ENCODE measurements around the gene FADS3. TPM values are rescaled to one million over a fixed set of nuclear protein-coding genes. Genes with fewer than 3 reads are reported as not detected.

The FADS3 gene
- total and polyA plus RNA-seq, 2 of the 4 experiments (the other 2 are of a cell fraction): 54.5 to 110 TPM

- Histone ChIP-seq H4K8ac (ENCODE audit: low read depth in 2 of 2, low read length in 2 of 2) (no peak overlapping the region), H3K4me1 (ENCODE audit: control insufficient read depth, insufficient read depth, low read length) (no peaks in the 10 kb centered on the region), H3K4ac (ENCODE audit: low read depth, low read length) (no peak overlapping the region), H2BK120ac (ENCODE audit: low read depth, low read length) (no peak overlapping the region), H3K4me3 (ENCODE audit: insufficient read depth, low read depth, low read length) (no peak overlapping the region), H3K9ac (ENCODE audit: low read depth, low read length) (no peak overlapping the region), H3K9me3 (ENCODE audit: control insufficient read depth, insufficient read depth, low read length) (no peaks in the 10 kb centered on the region), H3K79me1 (ENCODE audit: low read depth in 1 of 2, low read length in 2 of 2) (no peaks in the 10 kb centered on the region), H3K27me3 (ENCODE audit: control insufficient read depth, insufficient read depth, low read length) (no peaks in the 10 kb centered on the region), H3K36me3 (ENCODE audit: control insufficient read depth, insufficient read depth, low read length) (peaks cover 1% of the 10 kb centered on the region; the same call in 1 of the 2 replicates), H2BK20ac (ENCODE audit: low read depth, low read length) (no peak overlapping the region), H2BK15ac (ENCODE audit: low read depth, low read length) (no peak overlapping the region), H3K56ac (ENCODE audit: extremely low read depth, insufficient read depth, low read length) (no peak overlapping the region), H2AFZ (replicated peaks; ENCODE audit: low read length, poor library complexity) (no peak overlapping the region), H2BK5ac (ENCODE audit: low read depth, low read length, poor library complexity, severe bottlenecking) (no peak overlapping the region), H2AK5ac (ENCODE audit: low read depth, low read length) (no peak overlapping the region), H4K91ac (ENCODE audit: insufficient read depth, low read depth, low read length) (no peak overlapping the region), H3K18ac (ENCODE audit: low read depth, low read length) (no peak overlapping the region), H3K14ac (replicated peaks; ENCODE audit: low read depth, low read length) (no peak overlapping the region), H4K20me1 (ENCODE audit: insufficient read depth, low read length) (peaks cover 3% of the 10 kb centered on the region; the same call in 1 of the 2 replicates), H3K23ac (ENCODE audit: low read depth, low read length) (no peak overlapping the region), H4K5ac (ENCODE audit: low read depth, low read length) (no peak overlapping the region), H3K9me1 (ENCODE audit: insufficient read depth, low read length) (0 out of 2 replicates have a peak, but pooled peaks cover 4% of the 10 kb centered on the region), H2AK9ac (replicated peaks; ENCODE audit: low read depth, low read length, poor library complexity) (no peak overlapping the region), H3K27ac (ENCODE audit: insufficient read depth, low read length) (no peak overlapping the region), H3K4me2 (ENCODE audit: low read depth, low read length) (no peak overlapping the region)
- POLR2A ChIA-PET (ENCODE audit: unreplicated experiment): no interaction called here
- no peak for ATAC-seq (ENCODE audit: low read depth)
- intact Hi-C loops (cut with micrococcal nuclease): no loop called here
- dilution Hi-C loops (cut with HindIII; ENCODE audit: low sequenced_read_pairs, unreplicated experiment): no loop called here
- DNase-seq: no peak
- BruUV-seq (replicated peaks): no TSS peak
- TF ChIP-seq RCOR1 (IDR thresholded peaks at IDR 0.05; ENCODE audit: insufficient replicate concordance, low read length) (no peak), MXI1 (IDR thresholded peaks at IDR 0.05; ENCODE audit: borderline replicate concordance, low read depth, low read length) (no peak), RFX5 (IDR thresholded peaks at IDR 0.05; ENCODE audit: low read depth, low read length) (no peak), POLR2A (IDR thresholded peaks at IDR 0.05; ENCODE audit: low read depth, low read length) (no peak), FOS (IDR thresholded peaks at IDR 0.05; ENCODE audit: low read depth, low read length) (no peak), RAD21 (IDR thresholded peaks at IDR 0.05; ENCODE audit: low read length) (no peak), NFE2L2 (IDR thresholded peaks at IDR 0.05; ENCODE audit: low read depth, low read length) (no peak), CHD1 (IDR thresholded peaks at IDR 0.05; ENCODE audit: low read depth, low read length) (no peak), USF2 (IDR thresholded peaks at IDR 0.05; ENCODE audit: low read depth, low read length) (no peak), MAFK (IDR thresholded peaks at IDR 0.05; ENCODE audit: low read depth, low read length) (no peak), BHLHE40 (IDR thresholded peaks at IDR 0.05; ENCODE audit: low read depth, low read length) (no peak)
- TF ChIP-seq, protein P1, sequence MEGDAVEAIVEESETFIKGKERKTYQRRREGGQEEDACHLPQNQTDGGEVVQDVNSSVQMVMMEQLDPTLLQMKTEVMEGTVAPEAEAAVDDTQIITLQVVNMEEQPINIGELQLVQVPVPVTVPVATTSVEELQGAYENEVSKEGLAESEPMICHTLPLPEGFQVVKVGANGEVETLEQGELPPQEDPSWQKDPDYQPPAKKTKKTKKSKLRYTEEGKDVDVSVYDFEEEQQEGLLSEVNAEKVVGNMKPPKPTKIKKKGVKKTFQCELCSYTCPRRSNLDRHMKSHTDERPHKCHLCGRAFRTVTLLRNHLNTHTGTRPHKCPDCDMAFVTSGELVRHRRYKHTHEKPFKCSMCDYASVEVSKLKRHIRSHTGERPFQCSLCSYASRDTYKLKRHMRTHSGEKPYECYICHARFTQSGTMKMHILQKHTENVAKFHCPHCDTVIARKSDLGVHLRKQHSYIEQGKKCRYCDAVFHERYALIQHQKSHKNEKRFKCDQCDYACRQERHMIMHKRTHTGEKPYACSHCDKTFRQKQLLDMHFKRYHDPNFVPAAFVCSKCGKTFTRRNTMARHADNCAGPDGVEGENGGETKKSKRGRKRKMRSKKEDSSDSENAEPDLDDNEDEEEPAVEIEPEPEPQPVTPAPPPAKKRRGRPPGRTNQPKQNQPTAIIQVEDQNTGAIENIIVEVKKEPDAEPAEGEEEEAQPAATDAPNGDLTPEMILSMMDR (conservative IDR thresholded peaks at IDR 0.05; ENCODE audit: low read depth, low read length): no peak
- CTCF ChIA-PET: interaction anchor here (1.1 to 1.4 kb wide), 2 partner anchors 38 to 172 kb away, joined by 3 to 4 read pairs; no protein-coding TSS in a partner anchor
- in situ Hi-C loops (cut with MboI; ENCODE audit: low sequenced_read_pairs): no loop called here
- 75% methylated on average over 11 of the region's 13 CpGs; no CpG with 5 or more reads in 1 of the 2 experiments for WGBS, 2 experiments (ENCODE audit: extremely low coverage in 2 of 2, insufficient read length in 1 of 2)
These were observed 19.1 kb upstream of the FADS3 start for GRCh38 chr11:61910187-61911127.
